GM10248 (cell line): Measurements from ENCODE around the gene RBM12.

Experiments
- CTCF ChIA-PET: fragments of 300-600 bp; sonication (Branson Sonifier 250); formaldehyde crosslinking; extraction: SDS; loops from one replicate; lab custom pipeline; 2021; ENCODE audit warnings: antibody characterized with exemption; lab: Yijun Ruan, JAX
- POLR2A ChIA-PET: fragments of 350-650 bp; sonication (Branson Sonifier 250); formaldehyde crosslinking; extraction: SDS; loops from one replicate; lab custom pipeline; 2020; ENCODE audit warnings: antibody characterized with exemption; lab: Yijun Ruan, JAX
- DNase-seq: peaks from one replicate; pipeline ENCODE4 v3.0.0; 2012; ENCODE audit errors: extremely low spot score
- TF ChIP-seq, protein P1 (sequence below): IDR thresholded peaks from 2 replicates; pipeline ENCODE4 v1.5.1; 2012; ENCODE audit warnings: mild to moderate bottlenecking, low read depth; ENCODE audit errors: extremely low read depth, missing control alignments, control extremely low read depth

Gene RBM12

DNA sequence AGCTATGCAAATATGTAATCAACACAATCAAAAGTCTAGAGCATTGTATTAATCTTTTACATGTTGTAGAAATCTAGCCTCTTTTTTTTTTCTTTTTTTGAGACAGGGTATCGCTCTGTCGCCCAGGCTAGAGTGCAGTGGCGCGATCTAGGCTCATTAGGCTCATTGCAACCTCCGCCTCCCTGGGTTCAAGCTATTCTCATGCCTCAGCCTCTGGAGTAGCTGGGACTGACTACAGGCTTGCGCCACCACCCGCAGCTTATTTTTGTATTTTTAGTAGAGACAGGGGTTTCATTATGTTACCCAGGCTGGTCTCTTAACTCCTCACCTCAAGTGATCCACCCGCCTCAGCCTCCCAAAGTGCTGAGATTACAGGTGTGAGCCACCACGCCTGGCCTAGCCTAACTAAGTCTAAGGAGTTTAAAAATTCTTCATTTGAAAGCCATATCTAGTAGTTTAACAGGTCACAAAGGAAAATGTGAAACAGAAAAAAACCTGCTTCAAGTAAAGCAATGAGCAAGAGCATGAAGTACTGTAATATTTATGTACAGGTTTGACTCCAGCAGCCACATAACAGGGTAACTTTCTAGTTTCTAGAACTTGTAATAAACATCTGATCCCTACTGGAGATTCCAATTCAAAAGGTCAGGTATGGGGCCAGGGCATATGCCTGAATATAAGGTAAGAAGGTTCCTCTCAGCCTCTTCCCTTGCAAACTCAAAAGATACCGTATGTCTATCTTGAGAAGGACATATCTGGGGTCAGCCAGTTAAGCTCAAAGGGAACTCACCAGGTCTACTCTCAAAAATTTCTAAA, 4.4 kb downstream of the RBM12 start:
- CTCF ChIA-PET = interaction anchor here (1.4 to 4.8 kb wide), 2 partner anchors 41 to 294 kb away, joined by 4 to 25 read pairs; partner anchors contain the start of gene SCAND1
- TF ChIP-seq, protein P1, sequence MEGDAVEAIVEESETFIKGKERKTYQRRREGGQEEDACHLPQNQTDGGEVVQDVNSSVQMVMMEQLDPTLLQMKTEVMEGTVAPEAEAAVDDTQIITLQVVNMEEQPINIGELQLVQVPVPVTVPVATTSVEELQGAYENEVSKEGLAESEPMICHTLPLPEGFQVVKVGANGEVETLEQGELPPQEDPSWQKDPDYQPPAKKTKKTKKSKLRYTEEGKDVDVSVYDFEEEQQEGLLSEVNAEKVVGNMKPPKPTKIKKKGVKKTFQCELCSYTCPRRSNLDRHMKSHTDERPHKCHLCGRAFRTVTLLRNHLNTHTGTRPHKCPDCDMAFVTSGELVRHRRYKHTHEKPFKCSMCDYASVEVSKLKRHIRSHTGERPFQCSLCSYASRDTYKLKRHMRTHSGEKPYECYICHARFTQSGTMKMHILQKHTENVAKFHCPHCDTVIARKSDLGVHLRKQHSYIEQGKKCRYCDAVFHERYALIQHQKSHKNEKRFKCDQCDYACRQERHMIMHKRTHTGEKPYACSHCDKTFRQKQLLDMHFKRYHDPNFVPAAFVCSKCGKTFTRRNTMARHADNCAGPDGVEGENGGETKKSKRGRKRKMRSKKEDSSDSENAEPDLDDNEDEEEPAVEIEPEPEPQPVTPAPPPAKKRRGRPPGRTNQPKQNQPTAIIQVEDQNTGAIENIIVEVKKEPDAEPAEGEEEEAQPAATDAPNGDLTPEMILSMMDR = no peak
- POLR2A ChIA-PET = interaction anchor here (0.6 kb wide), 2 partner anchors 16 to 235 kb away, joined by 3 to 7 read pairs; no protein-coding TSS in a partner anchor
- no peak for DNase-seq

DNA sequence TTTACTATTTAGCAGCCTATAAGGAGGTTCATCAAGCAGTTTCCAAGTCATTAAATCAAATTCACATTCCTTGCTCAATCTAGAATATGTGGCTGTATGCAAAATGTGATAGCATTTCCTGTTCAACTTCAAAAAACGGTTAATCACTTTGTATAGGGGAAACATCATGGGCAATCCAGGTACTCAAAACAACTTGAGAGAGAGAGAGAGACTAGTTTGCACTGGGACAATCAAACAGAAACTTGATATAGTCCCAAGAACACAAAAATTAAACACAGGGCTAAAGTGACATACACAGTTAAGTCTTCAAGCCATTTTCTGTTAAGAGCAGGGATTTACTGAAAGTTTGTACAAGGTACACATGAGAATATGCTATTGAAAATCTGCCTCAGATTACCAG, 7.4 kb downstream of the RBM12 start:
- no peak for DNase-seq
- CTCF ChIA-PET = interaction anchor here (1.0 to 4.8 kb wide), 3 partner anchors 9 to 38 kb away, joined by 3 to 25 read pairs (median 3); no protein-coding TSS in a partner anchor
- POLR2A ChIA-PET = no interaction called here
- TF ChIP-seq, protein P1 = no peak

DNA sequence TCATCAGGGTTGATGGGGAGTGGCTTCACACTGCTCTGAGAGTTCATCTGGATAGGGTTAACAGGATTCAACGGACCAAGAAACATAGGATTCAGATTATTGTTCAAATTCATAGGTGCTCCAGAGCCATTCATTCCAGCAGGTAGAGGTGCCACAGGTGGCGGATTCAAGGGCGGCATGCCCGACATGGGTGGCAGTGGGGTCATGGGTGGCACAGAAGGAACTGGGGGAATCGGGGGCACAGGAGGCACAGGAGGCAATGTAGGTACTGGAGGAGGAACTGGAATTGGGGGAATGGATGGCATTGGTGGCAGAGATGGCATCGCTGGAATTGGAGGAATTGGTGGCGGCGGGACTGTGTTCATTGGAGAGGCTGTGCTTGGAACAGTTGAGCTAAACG, 10.3 kb downstream of the RBM12 start:
- ChIA-PET POLR2A (no interaction called here), CTCF (interaction anchor here (1.4 to 2.8 kb wide), 2 partner anchors 14 to 23 kb away, joined by 3 to 7 read pairs; no protein-coding TSS in a partner anchor)
- TF ChIP-seq, protein P1 = no peak
- DNase-seq = no peak

GRCh38 chr20:35653893-35654292, 10.8 kb downstream of the RBM12 start:
- no peak for DNase-seq
- POLR2A ChIA-PET = no interaction called here
- TF ChIP-seq, protein P1 = no peak
- CTCF ChIA-PET = interaction anchor here (1.4 to 2.8 kb wide), 2 partner anchors 13 to 23 kb away, joined by 3 to 7 read pairs; no protein-coding TSS in a partner anchor

DNA sequence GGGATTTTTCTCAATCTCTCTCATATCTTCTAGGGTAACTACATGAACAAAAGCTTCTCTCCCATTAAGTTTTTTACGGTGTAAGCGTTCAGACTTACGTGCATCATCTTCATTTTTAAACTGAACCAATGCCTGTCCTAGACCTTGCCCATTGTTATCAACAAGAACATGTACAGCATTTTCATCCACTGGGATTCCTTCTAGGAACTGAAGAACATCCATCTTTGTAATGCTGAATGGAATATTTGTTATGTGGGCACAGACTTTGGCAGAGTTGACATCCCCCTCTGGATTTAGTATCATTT, 11.3 kb downstream of the RBM12 start:
- TF ChIP-seq, protein P1 = no peak
- POLR2A ChIA-PET = no interaction called here
- CTCF ChIA-PET = interaction anchor here (1.4 to 2.8 kb wide), 2 partner anchors 13 to 22 kb away, joined by 3 to 7 read pairs; no protein-coding TSS in a partner anchor
- no peak for DNase-seq

GRCh38 chr20:35652641-35653429, 11.9 kb downstream of the RBM12 start:
- ChIA-PET CTCF (interaction anchor here (1.2 to 2.8 kb wide), 4 partner anchors 12 to 189 kb away, joined by 3 to 7 read pairs (median 4); no protein-coding TSS in a partner anchor), POLR2A (no interaction called here)
- no peak for DNase-seq
- TF ChIP-seq, protein P1 = no peak
